Ishikawa (cell line): ENCODE data around the gene MT1HL1.

Experiments
- CREB1 ChIP-seq: IDR thresholded peaks from 2 replicates; pipeline ENCODE4 v1.6.1; 2012; ENCODE audit warnings: low read depth
- EGR1 ChIP-seq: IDR thresholded peaks from 2 replicates; pipeline ENCODE4 v1.6.1; 2012
- EP300 ChIP-seq: IDR thresholded peaks from 2 replicates; pipeline ENCODE4 v1.6.1; 2012; ENCODE audit warnings: borderline replicate concordance
- NFIC ChIP-seq: IDR thresholded peaks from 2 replicates; pipeline ENCODE4 v1.6.1; 2012
- TAF1 ChIP-seq: IDR thresholded peaks from 2 replicates; pipeline ENCODE4 v1.6.1; 2012; ENCODE audit warnings: low read depth, mild to moderate bottlenecking
- YY1 ChIP-seq: IDR thresholded peaks from 2 replicates; pipeline ENCODE4 v1.6.1; 2012; ENCODE audit warnings: low read depth
- TF ChIP-seq, protein P1 (sequence below): IDR thresholded peaks from 2 replicates; pipeline ENCODE4 v1.6.1; 2012

DNA sequence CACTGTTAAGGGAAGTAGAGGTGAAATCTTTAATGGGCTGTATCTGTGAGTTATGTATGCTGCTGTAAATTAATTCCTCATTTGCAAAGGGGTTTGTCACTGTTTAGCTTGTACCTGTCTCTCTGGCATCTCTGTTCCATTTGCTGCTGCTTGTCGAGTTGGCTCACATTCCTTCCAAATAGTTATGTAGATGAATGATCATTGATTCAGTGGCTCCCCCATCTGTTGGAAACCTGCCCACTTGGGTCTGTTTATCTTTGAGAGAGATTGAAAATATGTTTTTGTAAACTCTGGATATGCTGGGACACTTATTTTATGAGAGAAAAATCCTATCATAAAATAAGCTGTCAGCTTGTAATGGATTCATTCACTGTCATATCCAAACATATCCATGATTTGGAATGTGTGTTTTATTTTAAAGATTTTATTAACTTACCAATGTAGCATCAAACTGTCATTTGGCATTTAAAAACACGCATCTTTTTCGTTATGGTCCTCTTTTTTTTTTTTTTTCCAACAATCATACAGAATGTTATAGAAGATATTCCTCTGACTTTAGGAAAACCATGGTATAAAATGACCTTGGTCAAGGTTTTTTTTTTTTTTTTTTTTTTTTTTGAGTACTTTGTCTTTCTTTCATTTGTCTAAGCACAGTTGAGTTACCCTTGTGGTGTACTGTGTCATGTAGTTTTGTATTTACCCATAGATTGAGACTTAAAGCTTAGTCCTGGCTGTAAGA lies 41.2 kb upstream of the MT1HL1 start:
- TF ChIP-seq NFIC, result no peak
- no peak for TF ChIP-seq EGR1
- no peak for TF ChIP-seq CREB1
- no peak for TF ChIP-seq EP300
- TF ChIP-seq TAF1, result no peak
- TF ChIP-seq YY1, result no peak
- TF ChIP-seq, protein P1, sequence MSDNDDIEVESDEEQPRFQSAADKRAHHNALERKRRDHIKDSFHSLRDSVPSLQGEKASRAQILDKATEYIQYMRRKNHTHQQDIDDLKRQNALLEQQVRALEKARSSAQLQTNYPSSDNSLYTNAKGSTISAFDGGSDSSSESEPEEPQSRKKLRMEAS, result no peak
